SH-SY5Y (cell line): Measurements from ENCODE around the gene MACF1.

Experiments used
- GATA2 ChIP-seq: IDR thresholded peaks from 2 replicates; pipeline ENCODE4 v1.6.1; 2011; ENCODE audit warnings: mild to moderate bottlenecking, low read depth, low read length
- GATA3 ChIP-seq: IDR thresholded peaks from 2 replicates; pipeline ENCODE4 v1.6.1; 2011; ENCODE audit warnings: low read depth, mild to moderate bottlenecking, low read length, moderate library complexity

The MACF1 gene

DNA sequence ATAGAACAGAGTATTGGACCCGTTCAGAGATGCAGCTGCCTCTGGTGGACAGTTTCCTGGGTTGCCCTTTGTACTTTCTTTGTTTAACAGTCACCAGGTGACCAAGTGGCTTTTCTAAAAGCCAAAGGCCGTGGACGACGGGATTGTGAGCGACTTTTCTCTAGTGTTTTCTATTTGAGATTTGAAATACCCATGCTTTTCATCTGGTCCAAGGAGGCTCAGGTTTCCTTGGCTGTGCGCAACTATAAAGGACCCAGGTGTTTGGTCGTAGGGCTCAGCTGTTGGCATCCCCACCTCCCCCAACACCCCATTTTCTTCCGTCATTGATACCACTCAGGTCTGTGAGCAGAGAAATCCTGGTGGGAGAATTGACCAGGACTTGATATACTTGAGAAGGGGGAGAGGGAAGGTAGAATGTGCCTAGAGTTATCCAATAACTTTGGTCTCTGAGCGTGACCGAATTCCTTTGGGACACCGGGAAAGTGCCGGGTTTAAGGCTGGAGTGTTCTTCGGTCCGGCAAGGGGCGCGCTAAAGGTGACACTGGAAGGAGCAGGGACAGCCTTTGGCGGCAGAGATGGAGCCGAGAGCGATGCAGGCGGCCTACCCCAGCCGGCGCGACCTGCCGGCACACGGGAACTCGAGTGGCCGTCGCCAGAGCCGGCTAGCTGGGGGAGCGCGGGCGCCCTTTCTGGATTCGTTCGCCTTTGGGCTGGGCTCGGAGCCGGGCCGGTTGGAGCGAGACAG lies 203.6 kb downstream of the MACF1 start:
- TF ChIP-seq GATA2 (no peak), GATA3 (no peak)

DNA sequence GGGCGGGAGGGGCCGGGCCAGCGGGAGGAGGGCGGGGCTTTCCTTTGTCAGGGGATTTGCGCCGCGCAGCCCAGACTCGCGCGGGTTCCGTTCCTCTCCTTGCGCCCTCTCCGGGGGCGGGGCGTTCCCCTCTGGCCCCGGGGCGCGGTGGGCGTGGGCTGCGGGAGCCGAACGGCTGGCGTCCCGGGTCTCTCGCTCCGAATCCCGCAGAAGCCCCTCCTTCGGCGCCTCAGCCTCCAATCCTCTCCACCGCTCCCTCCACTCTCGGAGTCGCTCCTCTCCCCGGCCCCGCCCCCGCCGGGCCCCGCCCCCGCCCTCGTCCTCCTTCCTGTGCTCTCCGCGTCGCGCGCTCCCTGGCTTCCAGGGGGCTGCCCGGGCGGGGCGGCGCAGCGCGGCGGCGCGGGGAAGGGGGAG lies 204.2 kb downstream of the MACF1 start:
- TF ChIP-seq GATA3 (no peak), GATA2 (no peak)

DNA sequence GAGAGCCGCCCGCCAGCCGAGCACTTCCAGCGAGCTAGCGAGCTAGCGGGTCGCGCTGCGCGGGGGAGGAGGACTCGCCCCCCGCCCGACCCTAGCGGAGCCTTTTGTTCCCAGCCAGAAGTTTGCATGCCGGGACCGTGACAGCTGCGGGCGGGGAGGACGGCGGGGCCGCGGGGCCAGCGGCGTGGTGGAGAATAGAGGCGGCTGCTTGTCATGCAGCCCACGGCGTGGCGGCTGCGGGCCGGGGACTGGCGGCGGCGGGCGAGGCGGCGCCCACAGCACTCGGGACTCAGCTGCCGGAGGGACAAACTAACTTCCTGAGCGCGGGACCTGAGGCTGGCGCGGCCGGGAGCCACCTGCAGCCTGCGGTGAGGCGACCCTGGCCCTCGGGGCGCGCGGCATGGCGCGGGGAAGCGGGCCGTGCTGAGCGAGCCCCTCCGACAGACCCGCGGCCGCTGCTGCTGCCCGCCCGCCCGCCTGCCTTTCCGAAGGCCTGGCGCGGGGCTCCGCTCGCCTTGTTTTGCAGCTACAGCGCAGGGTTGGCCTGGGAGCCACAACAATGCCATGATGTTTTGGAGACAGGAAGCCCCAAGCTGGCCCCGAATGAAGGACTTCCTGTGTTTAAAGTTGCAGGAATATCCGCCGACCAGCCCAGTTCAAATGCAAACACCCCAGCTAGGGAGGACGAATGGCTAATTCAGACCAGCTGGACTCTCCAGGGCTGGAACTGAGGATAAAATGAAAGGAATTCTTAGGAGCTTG lies 204.7 kb downstream of the MACF1 start:
- TF ChIP-seq GATA2 (no peak), GATA3 (no peak)

DNA sequence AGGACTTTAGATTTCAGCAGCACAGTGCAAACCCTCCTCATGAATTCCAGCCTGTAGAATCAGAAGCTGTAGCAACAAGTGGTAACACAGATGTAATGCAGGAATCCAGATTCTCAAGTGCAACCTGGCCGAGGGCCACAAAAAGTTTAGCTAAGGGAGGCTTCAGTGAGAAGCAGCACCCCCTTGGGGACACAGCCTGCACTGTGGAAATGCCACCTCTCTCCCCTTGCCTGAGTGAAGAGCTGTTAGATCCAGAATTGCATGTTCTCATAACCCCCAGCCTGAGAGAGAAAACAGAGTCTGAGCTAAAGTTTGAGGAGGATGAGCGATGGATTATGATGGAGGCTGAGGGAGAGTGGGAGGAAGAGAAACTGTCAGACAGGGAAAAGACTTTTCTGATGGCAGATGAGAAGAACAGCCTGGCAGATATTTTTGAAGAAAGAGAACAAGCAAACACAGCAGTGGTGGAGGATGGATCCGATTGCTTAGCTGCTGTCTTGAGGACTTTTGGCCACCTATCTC lies 206.5 kb downstream of the MACF1 start:
- TF ChIP-seq GATA2 (no peak), GATA3 (no peak)

DNA sequence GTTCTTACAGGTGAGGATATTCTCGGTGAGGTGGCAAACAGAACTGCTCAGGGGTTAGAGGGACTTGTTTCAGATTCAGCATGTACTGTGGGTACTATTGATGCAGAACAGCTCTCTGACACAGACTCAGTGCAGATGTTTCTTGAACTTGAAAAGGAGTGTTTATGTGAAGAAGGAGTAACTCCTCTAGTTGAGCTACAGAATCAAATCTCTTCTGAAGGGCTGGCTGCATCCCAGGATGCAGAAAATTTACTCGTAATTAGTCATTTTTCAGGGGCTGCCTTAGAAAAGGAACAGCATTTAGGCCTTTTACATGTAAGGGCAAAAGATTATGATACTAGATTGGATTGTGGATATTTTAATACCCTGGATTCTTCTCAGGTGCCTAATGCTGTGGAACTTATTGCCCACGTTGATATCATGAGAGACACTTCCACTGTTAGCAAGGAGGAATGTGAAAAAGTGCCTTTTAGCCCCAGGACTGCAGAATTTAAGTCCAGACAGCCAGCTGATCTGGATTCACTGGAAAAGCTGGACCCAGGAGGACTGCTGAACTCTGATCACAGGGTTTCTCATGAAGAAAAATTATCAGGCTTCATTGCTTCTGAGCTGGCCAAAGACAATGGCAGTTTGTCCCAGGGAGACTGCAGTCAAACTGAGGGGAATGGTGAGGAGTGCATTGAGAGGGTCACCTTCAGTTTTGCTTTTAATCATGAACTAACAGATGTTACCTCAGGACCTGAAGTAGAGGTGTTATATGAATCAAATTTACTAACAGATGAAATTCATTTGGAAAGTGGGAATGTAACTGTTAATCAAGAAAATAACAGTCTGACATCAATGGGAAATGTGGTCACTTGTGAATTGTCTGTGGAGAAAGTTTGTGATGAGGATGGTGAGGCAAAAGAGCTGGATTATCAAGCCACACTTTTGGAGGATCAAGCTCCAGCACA lies 207.3 kb downstream of the MACF1 start:
- no peak for TF ChIP-seq GATA3
- no peak for TF ChIP-seq GATA2

DNA sequence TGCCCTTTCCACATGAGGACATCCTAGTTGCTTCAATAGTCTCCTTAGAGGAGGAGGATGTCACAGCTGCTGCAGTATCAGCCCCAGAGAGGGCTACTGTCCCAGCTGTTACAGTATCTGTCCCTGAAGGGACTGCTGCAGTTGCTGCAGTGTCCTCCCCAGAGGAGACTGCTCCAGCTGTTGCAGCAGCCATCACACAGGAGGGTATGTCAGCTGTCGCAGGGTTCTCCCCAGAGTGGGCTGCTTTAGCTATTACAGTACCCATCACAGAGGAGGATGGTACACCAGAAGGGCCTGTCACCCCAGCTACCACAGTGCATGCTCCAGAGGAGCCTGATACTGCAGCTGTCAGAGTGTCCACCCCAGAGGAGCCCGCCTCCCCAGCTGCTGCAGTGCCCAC lies 208.4 kb downstream of the MACF1 start:
- TF ChIP-seq GATA3, result no peak
- TF ChIP-seq GATA2, result no peak

DNA sequence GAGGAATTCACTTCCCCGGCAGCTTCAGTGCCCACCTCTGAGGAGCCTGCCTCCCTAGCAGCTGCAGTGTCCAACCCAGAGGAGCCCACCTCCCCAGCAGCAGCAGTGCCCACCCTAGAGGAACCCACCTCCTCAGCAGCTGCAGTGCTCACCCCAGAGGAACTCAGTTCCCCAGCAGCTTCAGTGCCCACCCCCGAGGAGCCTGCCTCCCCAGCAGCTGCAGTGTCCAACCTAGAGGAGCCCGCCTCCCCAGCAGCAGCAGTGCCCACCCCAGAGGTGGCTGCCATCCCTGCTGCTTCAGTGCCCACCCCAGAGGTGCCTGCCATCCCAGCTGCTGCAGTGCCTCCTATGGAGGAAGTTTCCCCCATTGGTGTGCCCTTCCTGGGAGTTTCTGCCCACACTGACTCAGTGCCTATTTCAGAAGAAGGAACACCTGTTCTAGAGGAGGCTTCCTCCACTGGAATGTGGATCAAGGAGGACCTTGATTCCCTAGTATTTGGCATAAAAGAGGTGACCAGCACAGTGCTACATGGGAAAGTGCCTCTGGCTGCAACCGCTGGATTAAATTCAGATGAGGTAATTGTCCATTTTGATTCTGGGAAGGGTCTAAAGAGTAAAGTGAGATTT lies 209.5 kb downstream of the MACF1 start:
- TF ChIP-seq GATA3 (no peak), GATA2 (no peak)

DNA sequence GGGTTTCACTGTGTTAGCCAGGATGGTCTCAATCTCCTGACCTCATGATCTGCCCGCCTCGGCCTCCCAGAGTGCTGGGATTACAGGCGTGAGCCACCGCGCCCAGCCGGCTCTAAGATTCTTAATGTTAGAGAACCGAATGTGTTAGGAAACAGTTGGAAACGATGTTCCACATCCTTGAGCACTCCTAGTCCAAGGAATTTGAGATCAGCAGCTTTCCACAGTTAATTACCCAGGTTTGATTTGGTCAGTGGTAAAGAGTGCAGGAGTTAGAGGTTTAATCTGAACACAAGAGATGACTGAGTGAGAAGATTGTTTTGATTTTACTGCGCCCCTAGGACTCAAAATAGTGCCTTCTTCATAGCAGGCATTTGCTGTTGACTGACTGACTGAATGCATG lies 211.1 kb downstream of the MACF1 start:
- TF ChIP-seq GATA3, result no peak
- TF ChIP-seq GATA2, result no peak

DNA sequence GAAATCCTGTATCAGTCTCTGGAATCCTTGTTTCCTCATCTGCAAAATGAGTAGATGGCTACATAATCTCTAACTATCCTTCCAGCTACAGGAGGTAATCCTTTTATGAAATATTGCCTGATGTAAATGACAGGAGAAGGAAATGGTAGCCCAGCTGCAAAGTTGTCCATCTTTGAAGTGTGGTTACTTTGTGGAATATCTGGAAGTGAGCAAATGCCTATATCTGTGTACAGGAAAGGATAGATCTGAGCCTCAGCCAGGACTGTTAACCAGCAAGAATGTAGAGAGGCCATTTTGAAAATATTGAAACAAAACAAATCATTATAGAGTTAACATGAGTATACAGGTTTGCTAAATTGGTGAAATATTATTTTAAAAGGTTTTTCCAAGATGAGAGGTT lies 212.1 kb downstream of the MACF1 start:
- no peak for TF ChIP-seq GATA2
- TF ChIP-seq GATA3, result no peak

DNA sequence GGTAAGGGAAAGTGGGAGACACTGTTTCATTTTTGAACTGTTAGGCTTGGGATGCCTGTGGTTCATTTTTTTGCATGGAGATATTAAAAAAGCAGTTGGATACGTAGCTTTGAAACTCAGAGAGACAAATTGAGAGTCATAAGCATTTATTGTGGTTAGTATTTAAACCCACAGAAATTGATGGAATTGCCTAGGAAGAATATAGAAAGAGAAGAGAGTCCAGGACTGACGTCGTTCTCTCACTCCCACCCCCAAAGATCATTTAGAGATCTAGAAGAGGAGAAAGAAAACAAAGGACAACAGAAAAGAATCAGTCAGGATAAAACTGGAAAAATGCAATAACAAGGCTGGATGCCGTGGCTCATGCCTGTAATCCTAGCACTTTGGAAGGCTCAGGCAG lies 213.7 kb downstream of the MACF1 start:
- TF ChIP-seq GATA2, result no peak
- no peak for TF ChIP-seq GATA3

DNA sequence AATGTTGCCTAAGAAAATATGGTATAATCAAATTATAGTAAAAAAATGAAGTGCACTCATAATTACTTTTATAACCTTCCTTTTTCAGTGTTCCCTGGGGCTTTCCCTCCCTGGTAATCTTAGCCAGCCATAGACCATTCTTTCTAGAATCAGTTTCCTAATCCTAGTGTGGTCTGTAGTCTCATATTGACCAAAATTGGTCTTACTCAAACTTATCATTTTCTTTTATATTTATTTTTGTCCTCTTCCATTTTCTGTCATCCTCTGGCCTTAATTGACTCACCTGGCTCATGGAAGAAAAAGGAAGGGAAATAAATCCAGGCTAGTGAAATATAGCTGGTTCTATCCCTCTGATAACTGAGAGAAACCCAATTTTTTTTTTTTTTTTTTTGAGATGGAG lies 216.0 kb downstream of the MACF1 start:
- TF ChIP-seq GATA3 (no peak), GATA2 (no peak)

DNA sequence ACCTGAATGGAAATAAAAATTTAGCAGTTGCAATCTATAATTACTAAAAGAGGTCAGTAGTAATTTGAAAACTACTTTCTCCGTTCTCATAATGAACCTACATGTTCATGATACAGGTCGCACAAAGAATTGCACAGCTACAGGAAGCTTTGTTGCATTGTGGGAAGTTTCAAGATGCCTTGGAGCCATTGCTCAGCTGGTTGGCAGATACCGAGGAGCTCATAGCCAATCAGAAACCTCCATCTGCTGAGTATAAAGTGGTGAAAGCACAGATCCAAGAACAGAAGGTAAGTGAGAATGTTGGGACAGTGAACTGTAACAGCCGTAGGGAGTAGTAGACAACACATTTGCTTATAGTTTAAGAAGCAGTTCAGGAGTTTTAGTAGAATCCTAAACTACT lies 218.1 kb downstream of the MACF1 start:
- TF ChIP-seq GATA2 (no peak), GATA3 (no peak)

DNA sequence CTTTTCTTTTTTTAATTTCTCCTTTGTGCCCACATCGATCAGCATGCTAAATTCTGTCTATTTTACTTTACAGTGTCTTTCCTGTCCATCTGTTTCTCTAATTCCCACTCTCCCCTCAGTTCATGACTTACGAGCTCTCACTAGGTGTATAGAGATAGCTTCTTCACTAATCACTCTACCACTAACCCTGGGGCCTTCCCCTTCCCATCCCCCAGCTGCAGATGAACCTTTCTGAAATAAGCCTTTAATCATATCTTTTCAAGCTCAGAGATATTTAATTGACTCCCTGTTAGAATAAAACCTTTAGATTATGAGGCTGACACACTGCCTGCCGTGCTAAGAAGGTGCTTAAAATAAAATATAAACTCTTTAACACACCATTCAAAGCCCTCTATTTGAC lies 220.7 kb downstream of the MACF1 start:
- TF ChIP-seq GATA2, result no peak
- no peak for TF ChIP-seq GATA3

DNA sequence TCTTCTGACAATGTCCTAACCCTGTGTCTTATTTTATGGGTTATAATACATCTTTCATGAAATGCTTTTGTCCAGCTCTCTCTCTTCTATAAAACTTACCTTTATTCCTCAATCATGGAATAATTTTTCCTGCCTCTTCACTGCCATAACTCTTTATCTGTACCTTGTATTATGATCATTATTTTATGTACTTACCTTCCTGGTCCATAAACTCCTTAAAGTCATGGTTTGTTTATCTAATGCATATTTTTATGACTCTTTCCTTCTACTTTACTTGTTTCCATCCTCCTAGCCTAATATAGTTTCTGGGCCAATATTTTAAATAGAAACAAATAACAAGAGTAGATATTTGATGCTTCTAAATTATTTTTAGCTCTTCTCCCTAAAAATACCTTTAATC lies 221.1 kb downstream of the MACF1 start:
- TF ChIP-seq GATA3, result no peak

DNA sequence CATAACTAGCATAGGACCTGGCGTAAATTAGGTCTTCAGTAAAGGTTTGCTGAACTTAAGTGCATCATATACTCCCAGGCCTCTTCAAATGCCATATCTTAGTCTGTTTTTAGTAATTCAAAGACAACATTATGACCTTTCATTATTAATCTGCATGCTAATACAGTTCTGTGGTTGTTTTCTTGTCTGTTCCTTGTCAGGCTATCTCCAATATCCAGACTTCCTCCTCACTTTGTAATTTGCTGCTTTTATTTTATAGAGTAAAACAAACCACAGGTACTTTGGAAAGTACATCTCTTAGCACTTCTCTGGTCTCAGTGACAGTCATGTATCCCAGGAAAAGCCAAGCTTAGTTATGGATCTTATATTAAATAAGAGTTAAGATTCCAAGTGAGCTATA lies 221.9 kb downstream of the MACF1 start:
- no peak for TF ChIP-seq GATA3
- no peak for TF ChIP-seq GATA2
